Fibroblast of villous mesenchyme (primary cell): Measurements from ENCODE around the gene IL6R. TPM values are rescaled to one million over a fixed set of nuclear protein-coding genes. Genes with fewer than 3 reads are reported as not detected.

Experiments used
- DNase-seq: peaks from one replicate; pipeline ENCODE4 v3.0.0-alpha.2; 2010; ENCODE audit warnings: low read depth
- H3K4me3 ChIP-seq: 2 replicates; pipeline ENCODE4 v1.5.1; 2011; ENCODE audit warnings: low read depth, mild to moderate bottlenecking, low read length
- CTCF ChIP-seq: IDR thresholded peaks from 2 replicates; pipeline ENCODE4 v1.5.1; 2012; ENCODE audit warnings: low read depth, mild to moderate bottlenecking, low read length; ENCODE audit not compliant: insufficient read depth
- total RNA-seq: library from RNA; depleted of rRNA; stranded (reverse); fragments of >200 nt; gene quantifications from 2 replicates; pipeline ENCODE4 v1.2.3, GENCODE V29; 2012

IL6R gene
- total RNA-seq, 1 donor = 30.2 TPM

GRCh38 chr1:154492115-154492514 is 87.0 kb downstream of the IL6R start:
- DNase-seq = no peak
- TF ChIP-seq CTCF = no peak
- no peak overlapping the region for H3K4me3 ChIP-seq

GRCh38 chr1:154493276-154493675 is 88.1 kb downstream of the IL6R start:
- no peak for TF ChIP-seq CTCF
- DNase-seq = no peak
- no peak overlapping the region for H3K4me3 ChIP-seq

- DNase-seq = no peak
- no peak for TF ChIP-seq CTCF
- H3K4me3 ChIP-seq = no peak overlapping the region
Observed at GRCh38 chr1:154495496-154496273, 90.5 kb downstream of the IL6R start.

- TF ChIP-seq CTCF = no peak
- no peak for DNase-seq
- H3K4me3 ChIP-seq = no peak overlapping the region
Observed at GRCh38 chr1:154496383-154496782, 91.2 kb downstream of the IL6R start.

- no peak for TF ChIP-seq CTCF
- no peak for DNase-seq
- H3K4me3 ChIP-seq = no peak overlapping the region
Observed at GRCh38 chr1:154497026-154497806, 92.1 kb downstream of the IL6R start.

- no peak overlapping the region for H3K4me3 ChIP-seq
- no peak for TF ChIP-seq CTCF
- DNase-seq = no peak
Observed at GRCh38 chr1:154499446-154499845, 94.3 kb downstream of the IL6R start.
